Lung (tissue), 13 donors: ENCODE measurements around the gene RPL27A. TPM values are rescaled to one million over a fixed set of nuclear protein-coding genes. Genes with fewer than 3 reads are reported as not detected.

ENCODE experiments used
- ATAC-seq: fragments of 200-7000 bp; cut with Tn5 transposase; one replicate; pipeline ENCODE4 v1.9.1; 2020; ENCODE audit warnings: moderate number of reproducible peaks; ENCODE audit not compliant: insufficient read depth, low FRiP score
- DNase-seq, 3 donors: peaks; one replicate each; pipeline ENCODE4 v3.0.0-alpha.2; 2013 to 2017
- H3K27ac ChIP-seq, 2 donors: one replicate each; pipeline ENCODE4 v1.5.1; 2013; ENCODE audit warnings: mild to moderate bottlenecking in 2 of 2, moderate library complexity in 2 of 2, control low read depth in 1 of 2, inconsistent platforms in 1 of 2, low read depth in 1 of 2, low read length in 1 of 2
- H3K27me3 ChIP-seq, 3 donors: one replicate each; pipeline ENCODE4 v1.5.1; 2013; ENCODE audit warnings: low read length in 2 of 3; ENCODE audit not compliant: control insufficient read depth in 3 of 3, insufficient read depth in 3 of 3
- H3K36me3 ChIP-seq, 4 donors: one replicate each; pipeline ENCODE4 v1.5.1; 2013; ENCODE audit warnings: low read length in 4 of 4, mild to moderate bottlenecking in 1 of 4, moderate library complexity in 1 of 4; ENCODE audit not compliant: control insufficient read depth in 4 of 4, insufficient read depth in 4 of 4
- H3K4me1 ChIP-seq, 5 donors: one replicate each; pipeline ENCODE4 v1.5.1; 2013; ENCODE audit warnings: low read length in 5 of 5, mild to moderate bottlenecking in 2 of 5, moderate library complexity in 1 of 5; ENCODE audit not compliant: control insufficient read depth in 5 of 5, insufficient read depth in 5 of 5
- H3K4me3 ChIP-seq: one replicate; pipeline ENCODE4 v1.5.1; 2013; ENCODE audit warnings: mild to moderate bottlenecking, control low read depth, moderate library complexity
- H3K9ac ChIP-seq, 2 donors: one replicate each; pipeline ENCODE4 v1.5.1; 2013; ENCODE audit warnings: low read length in 2 of 2, control low read depth in 1 of 2; ENCODE audit not compliant: insufficient read depth in 1 of 2
- H3K9me3 ChIP-seq, 4 donors: one replicate each; pipeline ENCODE4 v1.5.1; 2013; ENCODE audit warnings: low read length in 3 of 4, mild to moderate bottlenecking in 1 of 4, moderate library complexity in 1 of 4; ENCODE audit not compliant: control insufficient read depth in 4 of 4, insufficient read depth in 3 of 4
- WGBS, 2 donors: extraction: QIAGEN DNeasy Blood & Tissue Kit; methylation state at CpG; one replicate each; pipeline ENCODE4 v1.1.7; 2013; 5-methylcytosine and 5-hydroxymethylcytosine counted together
- polyA plus RNA-seq, 2 donors: library from polyadenylated mRNA; stranded (reverse); fragments of 200-250 nt; gene quantifications; one replicate each; pipeline ENCODE4 v1.2.1, GENCODE V29; 2013
- small RNA-seq: library from RNA; depleted of rRNA; stranded (forward); fragments of <200 nt; gene quantifications from one replicate; pipeline ENCODE3, GENCODE V24; 2014; ENCODE audit warnings: low replicate concordance
- total RNA-seq, 2 donors: library from RNA; depleted of rRNA in 1 of 2; stranded (reverse); fragments of >200 nt in 1 of 2; gene quantifications; one replicate each; pipeline ENCODE4 v1.2.1, GENCODE V29; 2014 to 2021
- TF ChIP-seq, protein P1 (sequence below): IDR thresholded peaks from 2 replicates; pipeline ENCODE4 v1.5.1; 2012; ENCODE audit warnings: mild to moderate bottlenecking; ENCODE audit errors: control extremely low read depth, extremely low read depth
- donor health status: control.
- donor health status: control.
- donor health status: Bipolar disorder and iron deficiency.
- donor health status: healthy.
- donor health status: DM: yes; HTN: yes; CAD: no.

RPL27A gene
- total and polyA plus RNA-seq, 4 donors = 673 to 4,912 (median 1,413) TPM

DNA sequence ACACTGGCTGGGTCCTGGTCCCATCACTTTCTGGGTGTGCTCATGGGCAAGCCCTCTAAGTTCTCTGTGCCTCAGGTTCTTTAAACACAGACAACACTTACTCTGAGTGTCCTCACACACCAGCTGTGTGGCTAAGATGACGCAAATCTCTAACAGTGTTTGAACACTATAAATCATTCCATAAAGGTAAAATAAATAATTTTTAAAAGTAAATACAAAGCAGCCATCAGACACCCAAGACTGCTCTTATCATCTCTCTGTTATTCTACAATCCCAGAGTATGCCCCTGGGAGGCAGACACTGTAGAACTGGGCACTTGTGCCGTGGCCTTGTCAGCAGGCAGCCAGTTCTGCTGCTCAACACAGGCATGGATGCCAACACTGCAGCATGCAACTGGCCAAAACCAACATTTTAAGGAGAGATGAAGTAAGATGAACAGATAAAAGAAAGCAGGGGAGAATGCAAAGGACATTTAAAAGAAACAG is 56.8 kb downstream of the RPL27A start:
- H3K4me3 ChIP-seq = no peak overlapping the region
- TF ChIP-seq, protein P1, sequence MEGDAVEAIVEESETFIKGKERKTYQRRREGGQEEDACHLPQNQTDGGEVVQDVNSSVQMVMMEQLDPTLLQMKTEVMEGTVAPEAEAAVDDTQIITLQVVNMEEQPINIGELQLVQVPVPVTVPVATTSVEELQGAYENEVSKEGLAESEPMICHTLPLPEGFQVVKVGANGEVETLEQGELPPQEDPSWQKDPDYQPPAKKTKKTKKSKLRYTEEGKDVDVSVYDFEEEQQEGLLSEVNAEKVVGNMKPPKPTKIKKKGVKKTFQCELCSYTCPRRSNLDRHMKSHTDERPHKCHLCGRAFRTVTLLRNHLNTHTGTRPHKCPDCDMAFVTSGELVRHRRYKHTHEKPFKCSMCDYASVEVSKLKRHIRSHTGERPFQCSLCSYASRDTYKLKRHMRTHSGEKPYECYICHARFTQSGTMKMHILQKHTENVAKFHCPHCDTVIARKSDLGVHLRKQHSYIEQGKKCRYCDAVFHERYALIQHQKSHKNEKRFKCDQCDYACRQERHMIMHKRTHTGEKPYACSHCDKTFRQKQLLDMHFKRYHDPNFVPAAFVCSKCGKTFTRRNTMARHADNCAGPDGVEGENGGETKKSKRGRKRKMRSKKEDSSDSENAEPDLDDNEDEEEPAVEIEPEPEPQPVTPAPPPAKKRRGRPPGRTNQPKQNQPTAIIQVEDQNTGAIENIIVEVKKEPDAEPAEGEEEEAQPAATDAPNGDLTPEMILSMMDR = no peak
- H3K9me3 ChIP-seq = no peaks in the 10 kb centered on the region
- ATAC-seq (no peak), DNase-seq (peak in 1 of 3 donors; percentile 12)
- peaks cover 0 to 8% (median 3%) of the 10 kb centered on the region in 4 donors for H3K36me3 ChIP-seq
- H3K9ac ChIP-seq = no peak overlapping the region
- no peaks in the 10 kb centered on the region for H3K27me3 ChIP-seq
- H3K4me1 ChIP-seq = peaks cover 0 to 5% (median 0%) of the 10 kb centered on the region in 5 donors
- WGBS, 2 donors = 83 to 87% methylated on average over 2 of the region's 2 CpGs
- no peak overlapping the region for H3K27ac ChIP-seq

Small RNAs within 50 kb of the gene (small RNA-seq; reads per million reads assigned to genes)
- gene SNORA3A = not detected
- 2.7 reads per million, percentile 92 among the genes with 10 or more reads in this experiment for gene SNORA3B

Other genes starting within 250 kb of the RPL27A start
- 10 to 100 TPM; 26.5 to 36.5 TPM for gene STK33, start 88.6 kb upstream of the RPL27A start, total RNA-seq
- gene STK33, start 88.6 kb upstream of the RPL27A start, polyA plus RNA-seq = 10 to 100 TPM in 1 of 2 donors, 1 to 10 TPM in 1; 9.5 to 14.3 TPM
- 10 to 100 TPM; 20.0 to 23.9 TPM for gene TRIM66, start 127 bp upstream of the RPL27A start, total RNA-seq
- gene TRIM66, start 127 bp upstream of the RPL27A start, polyA plus RNA-seq = 1 to 10 TPM; 2.0 to 2.6 TPM
- gene AKIP1, start 228.4 kb downstream of the RPL27A start, total RNA-seq = 10 to 100 TPM; 18.2 to 27.2 TPM
- 10 to 100 TPM; 15.6 to 18.1 TPM for gene AKIP1, start 228.4 kb downstream of the RPL27A start, polyA plus RNA-seq